ENCODE data around the gene NACC1.

- TF ChIP-seq CTCF (IDR thresholded peaks at IDR 0.05; ENCODE audit: low read depth, low read length): no peak
- no peak for TF ChIP-seq MYC (IDR thresholded peaks at IDR 0.05; ENCODE audit: low read depth, low read length)
These were observed 39.0 kb upstream of the NACC1 start for GRCh38 chr19:13078897-13079541.

Data from NB4 (cell line).